ENCODE results near the gene CCDC107. TPM values are rescaled to one million over a fixed set of nuclear protein-coding genes. Genes with fewer than 3 reads are reported as not detected.
"Not testable (repeated sequence)": the region's sequence is repeated elsewhere in the genome, so short reads cannot be mapped to it uniquely, and the experiment has no call there.

The CCDC107 gene
- polyA plus RNA-seq (ENCODE audit: insufficient read depth in 1 of 5, insufficient read length in 5 of 5, low replicate concordance in 1 of 5): 10 to 100 TPM in 2 of 5 donors, 1 to 10 TPM in 3; 9.3 to 22.5 (median 9.8) TPM
- long read RNA-seq, donor 1, transcript CCDC107-204 (6 exons, 1,173 nt): major isoform, 7 of 13 reads
- long read RNA-seq, donor 1, partial matches to known transcripts: 0 of 13 reads
- long read RNA-seq, donor 1, other reads (novel, unspliced or antisense): 0 of 13 reads
- long read RNA-seq, donor 2, partial matches to known transcripts: 0 of 7 reads
- long read RNA-seq, donor 2, other reads (novel, unspliced or antisense): 0 of 7 reads
- long read RNA-seq, donor 3, transcript CCDC107-206 (5 exons, 1,242 nt): major isoform, 8 of 17 reads
- long read RNA-seq, donor 3, partial matches to known transcripts: 0 of 17 reads
- long read RNA-seq, donor 3, other reads (novel, unspliced or antisense): 6 of 17 reads
- long read RNA-seq, donor 4, partial matches to known transcripts: 0 of 9 reads
- long read RNA-seq, donor 4, other reads (novel, unspliced or antisense): 0 of 9 reads
- long read RNA-seq, donor 5, transcript CCDC107-206 (5 exons, 1,242 nt): major isoform, 8 of 17 reads
- long read RNA-seq, donor 5, partial matches to known transcripts: 5 of 17 reads
- long read RNA-seq, donor 5, other reads (novel, unspliced or antisense): 0 of 17 reads
- long read RNA-seq, donor 6, transcript CCDC107-206 (5 exons, 1,242 nt): major isoform, 7 of 11 reads
- long read RNA-seq, donor 6, partial matches to known transcripts: 0 of 11 reads
- long read RNA-seq, donor 6, other reads (novel, unspliced or antisense): 0 of 11 reads
- long read RNA-seq, donor 7, transcript CCDC107-204 (6 exons, 1,173 nt): major isoform, 6 of 16 reads
- long read RNA-seq, donor 7, partial matches to known transcripts: 5 of 16 reads
- long read RNA-seq, donor 7, other reads (novel, unspliced or antisense): 0 of 16 reads
- long read RNA-seq, donor 8, partial matches to known transcripts: 0 of 5 reads
- long read RNA-seq, donor 8, other reads (novel, unspliced or antisense): 0 of 5 reads

DNA sequence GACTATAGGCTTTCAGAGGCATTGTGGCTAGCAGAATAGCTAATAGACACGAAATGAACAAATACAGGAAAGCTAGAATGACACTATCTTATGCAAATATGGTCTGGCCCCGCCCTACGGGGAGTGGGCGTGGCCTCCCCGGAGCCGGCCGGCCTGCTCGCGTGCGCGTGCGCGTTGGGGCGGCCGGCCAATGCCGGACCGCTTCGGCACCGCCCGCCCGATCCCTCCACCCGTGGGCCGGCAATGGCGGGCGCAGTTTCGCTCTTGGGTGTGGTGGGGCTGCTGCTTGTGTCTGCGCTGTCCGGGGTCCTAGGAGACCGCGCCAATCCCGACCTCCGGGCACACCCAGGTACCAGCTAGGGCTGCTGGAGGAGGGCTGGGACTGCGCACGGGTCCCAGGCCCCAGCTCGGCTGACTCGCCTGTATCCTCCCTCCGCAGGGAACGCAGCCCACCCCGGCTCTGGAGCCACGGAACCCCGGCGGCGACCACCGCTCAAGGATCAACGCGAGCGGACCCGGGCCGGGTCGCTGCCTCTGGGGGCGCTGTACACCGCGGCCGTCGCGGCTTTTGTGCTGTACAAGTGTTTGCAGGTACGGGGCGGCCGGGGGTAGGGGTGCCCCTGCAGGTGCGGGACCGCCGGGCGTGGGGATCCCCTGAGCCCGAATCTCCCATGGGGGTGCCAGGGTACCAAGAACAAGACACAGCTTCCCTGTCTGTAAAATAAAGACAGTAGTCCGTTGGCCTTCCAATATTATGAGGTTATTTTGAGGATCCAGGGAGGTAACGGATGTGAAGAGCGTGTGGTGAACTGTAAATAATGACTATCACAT lies at the start of gene CCDC107:
TSS of gene CCDC107 (plus strand) at position 156 of the 831 bp plus-strand sequence. CDS start at position 244, 88 bp downstream.
- peak; percentile 90 to 94 for DNase-seq

DNA sequence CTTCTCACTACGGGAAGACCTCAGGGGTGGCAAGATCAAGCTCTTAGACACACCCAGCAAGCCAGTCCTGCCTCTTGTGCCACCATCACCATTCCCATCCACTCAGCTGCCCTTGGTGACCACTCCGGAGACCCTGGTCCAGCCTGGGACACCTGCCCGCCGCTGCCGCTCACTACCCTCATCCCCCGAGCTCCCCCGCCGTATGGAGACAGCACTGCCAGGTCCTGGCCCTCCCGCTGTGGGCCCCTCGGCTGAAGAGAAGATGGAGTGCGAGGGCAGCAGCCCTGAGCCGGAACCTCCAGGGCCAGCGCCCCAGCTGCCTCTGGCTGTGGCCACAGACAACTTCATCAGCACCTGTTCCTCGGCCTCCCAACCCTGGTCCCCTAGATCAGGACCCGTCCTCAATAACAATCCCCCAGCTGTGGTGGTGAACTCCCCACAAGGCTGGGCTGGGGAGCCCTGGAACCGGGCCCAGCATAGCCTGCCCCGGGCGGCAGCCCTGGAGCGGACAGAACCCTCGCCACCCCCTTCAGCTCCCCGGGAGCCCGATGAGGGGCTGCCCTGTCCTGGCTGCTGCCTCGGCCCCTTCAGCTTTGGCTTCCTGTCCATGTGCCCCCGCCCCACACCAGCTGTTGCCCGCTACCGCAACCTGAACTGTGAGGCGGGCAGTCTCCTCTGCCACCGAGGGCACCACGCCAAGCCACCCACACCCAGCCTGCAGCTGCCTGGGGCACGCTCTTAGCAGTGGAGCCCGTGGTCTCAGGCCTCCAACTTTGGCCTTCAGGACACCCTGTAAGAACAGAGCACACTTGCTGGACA lies 48.9 kb upstream of the CCDC107 start:
- no peak for DNase-seq

- no peak for DNase-seq
These were observed 48.3 kb upstream of the CCDC107 start for GRCh38 chr9:35609820-35610163.

- DNase-seq: no peak
These were observed 46.8 kb upstream of the CCDC107 start for GRCh38 chr9:35611230-35611797.

DNA sequence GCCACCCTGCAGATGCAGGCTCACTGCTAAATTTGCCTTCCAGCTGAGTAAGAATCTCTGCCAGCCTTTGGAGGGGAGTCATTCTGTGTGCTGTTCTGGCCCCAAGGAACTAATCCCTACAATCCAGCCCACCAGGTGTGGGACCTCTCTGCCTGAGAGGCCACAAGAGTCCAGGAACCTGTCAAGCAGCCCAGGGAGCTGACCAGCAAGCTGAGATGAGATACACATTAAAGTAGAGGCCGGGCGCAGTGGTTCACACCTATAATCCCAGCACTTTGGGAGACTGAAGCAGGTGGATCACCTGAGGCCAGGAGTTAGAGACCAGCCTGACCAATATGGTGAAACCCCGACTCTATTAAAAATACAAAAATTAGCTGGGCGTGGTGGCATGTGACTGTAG lies 46.0 kb upstream of the CCDC107 start:
- DNase-seq: not testable (repeated sequence)

- DNase-seq: no peak
These were observed 45.2 kb upstream of the CCDC107 start for GRCh38 chr9:35612843-35613242.

GRCh38 chr9:35615981-35616680 lies 42.0 kb upstream of the CCDC107 start:
- no peak for DNase-seq

GRCh38 chr9:35616681-35617459 lies 41.2 kb upstream of the CCDC107 start:
- peak; percentile 32 to 33 for DNase-seq

DNA sequence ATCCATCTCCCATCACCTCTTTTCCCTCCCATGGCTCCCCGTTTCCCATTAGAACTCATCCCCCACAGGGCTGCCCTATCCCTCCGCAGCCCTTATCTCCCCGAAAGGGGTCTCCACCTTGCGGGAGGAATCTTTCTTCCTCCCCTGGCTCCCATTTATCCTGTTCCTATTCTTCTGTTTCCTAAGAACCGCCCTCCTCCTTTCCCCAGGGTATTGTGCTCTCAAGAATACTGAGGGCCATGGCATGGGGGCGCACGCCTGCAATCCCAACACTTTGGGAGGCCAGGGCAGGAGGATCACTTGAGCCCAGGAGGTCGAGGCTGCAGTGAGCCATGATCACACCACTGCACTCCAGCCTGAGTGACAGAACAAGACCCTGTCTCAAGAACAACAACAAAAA lies 40.5 kb upstream of the CCDC107 start:
- DNase-seq: no peak

DNA sequence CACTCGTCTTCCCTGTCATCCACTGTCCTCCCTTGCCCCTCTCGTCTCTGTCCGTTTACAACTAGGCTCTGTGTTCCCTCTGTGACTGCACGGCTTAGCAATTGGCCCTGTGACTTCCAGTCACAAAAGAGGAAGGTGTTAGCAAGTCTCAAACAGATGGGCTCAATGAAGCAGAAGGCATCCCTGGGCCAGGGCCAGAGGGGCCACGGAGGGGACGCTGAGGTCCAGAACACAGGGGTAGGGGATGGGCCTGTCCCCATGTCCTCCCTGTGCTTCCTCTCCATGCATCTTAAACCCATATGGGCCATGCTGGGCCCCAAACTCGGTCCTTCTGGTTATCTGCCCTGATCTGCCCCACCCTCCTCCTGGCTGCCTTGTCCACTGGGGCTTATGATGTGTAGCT lies 39.8 kb upstream of the CCDC107 start, which contains the start of gene CD72:
TSS of gene CD72 (minus strand) at position 89 of the 403 bp plus-strand sequence. CDS start 110 bp downstream, outside the sequence.
- no peak for DNase-seq

- DNase-seq: no peak
These were observed 39.0 kb upstream of the CCDC107 start for GRCh38 chr9:35618854-35619799.

DNA sequence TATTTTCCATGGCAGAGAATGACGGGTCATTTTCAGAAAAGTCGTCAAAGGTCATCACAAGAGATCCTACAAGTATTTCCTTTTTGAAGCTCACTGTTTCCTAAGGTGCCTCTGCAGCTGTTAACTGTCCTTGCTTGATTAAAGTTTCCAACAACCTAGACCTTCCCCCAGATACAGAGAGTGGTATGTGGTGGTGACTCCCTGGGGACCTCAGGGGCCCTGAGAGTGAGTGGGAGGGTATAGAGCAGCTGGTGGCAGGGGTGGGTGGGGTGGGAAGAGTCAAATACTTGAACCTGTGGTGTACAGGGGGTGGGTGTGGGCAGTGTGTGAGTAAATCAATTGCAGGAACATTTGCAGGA lies 38.3 kb upstream of the CCDC107 start:
- no peak for DNase-seq

GRCh38 chr9:35627575-35627974 lies 30.5 kb upstream of the CCDC107 start:
- no peak for DNase-seq

DNA sequence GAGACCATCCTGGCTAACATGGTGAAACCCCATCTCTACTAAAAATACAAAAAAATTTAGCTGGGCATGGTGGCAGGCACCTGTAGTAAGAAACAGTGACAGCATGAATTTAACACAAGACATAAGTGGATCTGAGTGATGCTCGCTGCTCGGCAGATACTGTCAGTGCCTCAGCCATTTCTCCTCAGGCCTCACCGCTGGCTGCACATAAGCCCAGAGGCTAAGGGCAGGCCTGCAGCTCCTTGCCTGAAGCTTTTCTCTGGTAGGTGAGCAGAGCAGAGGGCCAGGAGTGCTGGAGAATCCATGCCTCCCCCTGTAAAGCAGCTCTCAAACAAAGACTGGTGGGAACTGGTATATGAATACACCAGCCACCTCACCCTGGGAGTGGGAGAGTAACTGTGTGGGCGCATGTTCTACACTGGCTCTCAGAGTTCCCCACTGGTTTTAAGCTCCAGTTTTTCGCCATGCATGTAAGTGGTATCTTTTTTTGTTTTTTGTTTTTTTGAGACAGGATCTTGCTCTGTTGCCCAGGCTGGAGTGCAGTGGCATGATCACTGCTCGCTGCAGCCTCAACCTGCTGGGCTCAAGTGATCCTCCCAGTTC lies 29.6 kb upstream of the CCDC107 start:
- no peak for DNase-seq

- no peak for DNase-seq
These were observed 28.5 kb upstream of the CCDC107 start for GRCh38 chr9:35629597-35629996.

- DNase-seq: no peak
These were observed 22.4 kb upstream of the CCDC107 start for GRCh38 chr9:35635730-35636129.

Measured in right lung (tissue), 10 donors.